K562 (cell line): ENCODE data around the gene CMTM8. TPM values are rescaled to one million over a fixed set of nuclear protein-coding genes. Genes with fewer than 3 reads are reported as not detected.

Experiments
- MNT ChIP-seq, 2 experiments: fragments of 450-650 bp; conservative IDR thresholded peaks; 2 replicates each; pipeline ENCODE4 v1.6.1; 2017; ENCODE audit warnings: mild to moderate bottlenecking in 2 of 2, moderate library complexity in 2 of 2
- POLR2AphosphoS5 ChIP-seq: IDR thresholded peaks from 2 replicates; pipeline ENCODE4 v1.6.1; 2011; ENCODE audit warnings: mild to moderate bottlenecking, low read depth, low read length, moderate library complexity; ENCODE audit not compliant: control insufficient read depth, insufficient read depth
- ZC3H11A ChIP-seq: IDR thresholded peaks from 2 replicates; pipeline ENCODE4 v1.6.1; 2012; ENCODE audit warnings: low read depth, low read length, improper control_type of control experiment
- polyA plus RNA-seq, 8 experiments: library from polyadenylated mRNA; depleted of rRNA in 4 of 8; stranded (reverse) in 5 of 8; unstranded in 3 of 8; fragments of >200 nt; fragmentation: Nextera tagmentation in 2 of 8; fragmentation: Illumina TruSeq in 1 of 8; extraction: Ambion mirVana in 2 of 8; extraction: Trizol in 1 of 8; gene quantifications; 2 replicates each; pipeline versions ENCODE4 v1.2.1 to v1.2.3, GENCODE V29; 2011 to 2014; ENCODE audit warnings: inconsistent platforms in 1 of 8, missing spikeins in 1 of 8
- total RNA-seq, 7 experiments: library from RNA; depleted of rRNA in 6 of 7; stranded (reverse); fragments of >200 nt in 6 of 7; fragmentation: Illumina TruSeq in 2 of 7; extraction: Trizol in 2 of 7; gene quantifications; 2 replicates each; pipeline versions ENCODE4 v1.2.1 to v1.2.3, GENCODE V29; 2011 to 2021; ENCODE audit warnings: low replicate concordance in 1 of 7
- TF ChIP-seq, protein P1 (sequence below): sonication (generic); formaldehyde crosslinking; IDR thresholded peaks from 2 replicates; pipeline ENCODE4 v1.8.0; 2023; ENCODE audit warnings: missing genetic modification reagents, mild to moderate bottlenecking, borderline replicate concordance
- TF ChIP-seq, protein P2 (sequence below): fragments of 450-650 bp; formaldehyde crosslinking; IDR thresholded peaks from 2 replicates; pipeline ENCODE4 v1.4.0; 2020; ENCODE audit warnings: mild to moderate bottlenecking, moderate library complexity
- TF ChIP-seq, protein P3 (sequence below): fragments of 450-650 bp; IDR thresholded peaks from 2 replicates; pipeline ENCODE4 v1.7.1; 2018; ENCODE audit warnings: mild to moderate bottlenecking, low read depth; ENCODE audit not compliant: partially characterized antibody
- TF ChIP-seq, protein P4 (sequence below): IDR thresholded peaks from 3 replicates; pipeline ENCODE4 v1.6.1; 2011; ENCODE audit warnings: borderline replicate concordance, mild to moderate bottlenecking, moderate library complexity; ENCODE audit not compliant: insufficient read length; ENCODE audit errors: extremely low read depth
- TF ChIP-seq, protein P5 (sequence below): sonication (generic); formaldehyde crosslinking; IDR thresholded peaks from 2 replicates; pipeline ENCODE4 v1.8.1; 2023; ENCODE audit warnings: mild to moderate bottlenecking, missing genetic modification reagents

CMTM8 gene
- total and polyA plus RNA-seq, 9 of the 15 experiments (the other 6 are each of a cell fraction or from before 2014, with no cell fraction given): not detected

GRCh38 chr3:32282578-32283154 lies 44.2 kb downstream of the CMTM8 start (continued):
- TF ChIP-seq, protein P1, sequence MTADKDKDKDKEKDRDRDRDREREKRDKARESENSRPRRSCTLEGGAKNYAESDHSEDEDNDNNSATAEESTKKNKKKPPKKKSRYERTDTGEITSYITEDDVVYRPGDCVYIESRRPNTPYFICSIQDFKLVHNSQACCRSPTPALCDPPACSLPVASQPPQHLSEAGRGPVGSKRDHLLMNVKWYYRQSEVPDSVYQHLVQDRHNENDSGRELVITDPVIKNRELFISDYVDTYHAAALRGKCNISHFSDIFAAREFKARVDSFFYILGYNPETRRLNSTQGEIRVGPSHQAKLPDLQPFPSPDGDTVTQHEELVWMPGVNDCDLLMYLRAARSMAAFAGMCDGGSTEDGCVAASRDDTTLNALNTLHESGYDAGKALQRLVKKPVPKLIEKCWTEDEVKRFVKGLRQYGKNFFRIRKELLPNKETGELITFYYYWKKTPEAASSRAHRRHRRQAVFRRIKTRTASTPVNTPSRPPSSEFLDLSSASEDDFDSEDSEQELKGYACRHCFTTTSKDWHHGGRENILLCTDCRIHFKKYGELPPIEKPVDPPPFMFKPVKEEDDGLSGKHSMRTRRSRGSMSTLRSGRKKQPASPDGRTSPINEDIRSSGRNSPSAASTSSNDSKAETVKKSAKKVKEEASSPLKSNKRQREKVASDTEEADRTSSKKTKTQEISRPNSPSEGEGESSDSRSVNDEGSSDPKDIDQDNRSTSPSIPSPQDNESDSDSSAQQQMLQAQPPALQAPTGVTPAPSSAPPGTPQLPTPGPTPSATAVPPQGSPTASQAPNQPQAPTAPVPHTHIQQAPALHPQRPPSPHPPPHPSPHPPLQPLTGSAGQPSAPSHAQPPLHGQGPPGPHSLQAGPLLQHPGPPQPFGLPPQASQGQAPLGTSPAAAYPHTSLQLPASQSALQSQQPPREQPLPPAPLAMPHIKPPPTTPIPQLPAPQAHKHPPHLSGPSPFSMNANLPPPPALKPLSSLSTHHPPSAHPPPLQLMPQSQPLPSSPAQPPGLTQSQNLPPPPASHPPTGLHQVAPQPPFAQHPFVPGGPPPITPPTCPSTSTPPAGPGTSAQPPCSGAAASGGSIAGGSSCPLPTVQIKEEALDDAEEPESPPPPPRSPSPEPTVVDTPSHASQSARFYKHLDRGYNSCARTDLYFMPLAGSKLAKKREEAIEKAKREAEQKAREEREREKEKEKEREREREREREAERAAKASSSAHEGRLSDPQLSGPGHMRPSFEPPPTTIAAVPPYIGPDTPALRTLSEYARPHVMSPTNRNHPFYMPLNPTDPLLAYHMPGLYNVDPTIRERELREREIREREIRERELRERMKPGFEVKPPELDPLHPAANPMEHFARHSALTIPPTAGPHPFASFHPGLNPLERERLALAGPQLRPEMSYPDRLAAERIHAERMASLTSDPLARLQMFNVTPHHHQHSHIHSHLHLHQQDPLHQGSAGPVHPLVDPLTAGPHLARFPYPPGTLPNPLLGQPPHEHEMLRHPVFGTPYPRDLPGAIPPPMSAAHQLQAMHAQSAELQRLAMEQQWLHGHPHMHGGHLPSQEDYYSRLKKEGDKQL: no peak
- TF ChIP-seq ZC3H11A: no peak
- no peak for TF ChIP-seq POLR2AphosphoS5
- no peak for TF ChIP-seq MNT (conservative IDR thresholded peaks at IDR 0.05)
- TF ChIP-seq, protein P2, sequence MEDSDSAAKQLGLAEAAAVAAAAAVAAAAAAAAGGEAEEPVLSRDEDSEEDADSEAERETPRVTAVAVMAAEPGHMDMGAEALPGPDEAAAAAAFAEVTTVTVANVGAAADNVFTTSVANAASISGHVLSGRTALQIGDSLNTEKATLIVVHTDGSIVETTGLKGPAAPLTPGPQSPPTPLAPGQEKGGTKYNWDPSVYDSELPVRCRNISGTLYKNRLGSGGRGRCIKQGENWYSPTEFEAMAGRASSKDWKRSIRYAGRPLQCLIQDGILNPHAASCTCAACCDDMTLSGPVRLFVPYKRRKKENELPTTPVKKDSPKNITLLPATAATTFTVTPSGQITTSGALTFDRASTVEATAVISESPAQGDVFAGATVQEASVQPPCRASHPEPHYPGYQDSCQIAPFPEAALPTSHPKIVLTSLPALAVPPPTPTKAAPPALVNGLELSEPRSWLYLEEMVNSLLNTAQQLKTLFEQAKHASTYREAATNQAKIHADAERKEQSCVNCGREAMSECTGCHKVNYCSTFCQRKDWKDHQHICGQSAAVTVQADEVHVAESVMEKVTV (CRISPR knock-in tag): no peak
- TF ChIP-seq, protein P3, sequence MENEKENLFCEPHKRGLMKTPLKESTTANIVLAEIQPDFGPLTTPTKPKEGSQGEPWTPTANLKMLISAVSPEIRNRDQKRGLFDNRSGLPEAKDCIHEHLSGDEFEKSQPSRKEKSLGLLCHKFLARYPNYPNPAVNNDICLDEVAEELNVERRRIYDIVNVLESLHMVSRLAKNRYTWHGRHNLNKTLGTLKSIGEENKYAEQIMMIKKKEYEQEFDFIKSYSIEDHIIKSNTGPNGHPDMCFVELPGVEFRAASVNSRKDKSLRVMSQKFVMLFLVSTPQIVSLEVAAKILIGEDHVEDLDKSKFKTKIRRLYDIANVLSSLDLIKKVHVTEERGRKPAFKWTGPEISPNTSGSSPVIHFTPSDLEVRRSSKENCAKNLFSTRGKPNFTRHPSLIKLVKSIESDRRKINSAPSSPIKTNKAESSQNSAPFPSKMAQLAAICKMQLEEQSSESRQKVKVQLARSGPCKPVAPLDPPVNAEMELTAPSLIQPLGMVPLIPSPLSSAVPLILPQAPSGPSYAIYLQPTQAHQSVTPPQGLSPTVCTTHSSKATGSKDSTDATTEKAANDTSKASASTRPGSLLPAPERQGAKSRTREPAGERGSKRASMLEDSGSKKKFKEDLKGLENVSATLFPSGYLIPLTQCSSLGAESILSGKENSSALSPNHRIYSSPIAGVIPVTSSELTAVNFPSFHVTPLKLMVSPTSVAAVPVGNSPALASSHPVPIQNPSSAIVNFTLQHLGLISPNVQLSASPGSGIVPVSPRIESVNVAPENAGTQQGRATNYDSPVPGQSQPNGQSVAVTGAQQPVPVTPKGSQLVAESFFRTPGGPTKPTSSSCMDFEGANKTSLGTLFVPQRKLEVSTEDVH: no peak
- TF ChIP-seq, protein P4, sequence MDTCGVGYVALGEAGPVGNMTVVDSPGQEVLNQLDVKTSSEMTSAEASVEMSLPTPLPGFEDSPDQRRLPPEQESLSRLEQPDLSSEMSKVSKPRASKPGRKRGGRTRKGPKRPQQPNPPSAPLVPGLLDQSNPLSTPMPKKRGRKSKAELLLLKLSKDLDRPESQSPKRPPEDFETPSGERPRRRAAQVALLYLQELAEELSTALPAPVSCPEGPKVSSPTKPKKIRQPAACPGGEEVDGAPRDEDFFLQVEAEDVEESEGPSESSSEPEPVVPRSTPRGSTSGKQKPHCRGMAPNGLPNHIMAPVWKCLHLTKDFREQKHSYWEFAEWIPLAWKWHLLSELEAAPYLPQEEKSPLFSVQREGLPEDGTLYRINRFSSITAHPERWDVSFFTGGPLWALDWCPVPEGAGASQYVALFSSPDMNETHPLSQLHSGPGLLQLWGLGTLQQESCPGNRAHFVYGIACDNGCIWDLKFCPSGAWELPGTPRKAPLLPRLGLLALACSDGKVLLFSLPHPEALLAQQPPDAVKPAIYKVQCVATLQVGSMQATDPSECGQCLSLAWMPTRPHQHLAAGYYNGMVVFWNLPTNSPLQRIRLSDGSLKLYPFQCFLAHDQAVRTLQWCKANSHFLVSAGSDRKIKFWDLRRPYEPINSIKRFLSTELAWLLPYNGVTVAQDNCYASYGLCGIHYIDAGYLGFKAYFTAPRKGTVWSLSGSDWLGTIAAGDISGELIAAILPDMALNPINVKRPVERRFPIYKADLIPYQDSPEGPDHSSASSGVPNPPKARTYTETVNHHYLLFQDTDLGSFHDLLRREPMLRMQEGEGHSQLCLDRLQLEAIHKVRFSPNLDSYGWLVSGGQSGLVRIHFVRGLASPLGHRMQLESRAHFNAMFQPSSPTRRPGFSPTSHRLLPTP: no peak
- TF ChIP-seq, protein P5, sequence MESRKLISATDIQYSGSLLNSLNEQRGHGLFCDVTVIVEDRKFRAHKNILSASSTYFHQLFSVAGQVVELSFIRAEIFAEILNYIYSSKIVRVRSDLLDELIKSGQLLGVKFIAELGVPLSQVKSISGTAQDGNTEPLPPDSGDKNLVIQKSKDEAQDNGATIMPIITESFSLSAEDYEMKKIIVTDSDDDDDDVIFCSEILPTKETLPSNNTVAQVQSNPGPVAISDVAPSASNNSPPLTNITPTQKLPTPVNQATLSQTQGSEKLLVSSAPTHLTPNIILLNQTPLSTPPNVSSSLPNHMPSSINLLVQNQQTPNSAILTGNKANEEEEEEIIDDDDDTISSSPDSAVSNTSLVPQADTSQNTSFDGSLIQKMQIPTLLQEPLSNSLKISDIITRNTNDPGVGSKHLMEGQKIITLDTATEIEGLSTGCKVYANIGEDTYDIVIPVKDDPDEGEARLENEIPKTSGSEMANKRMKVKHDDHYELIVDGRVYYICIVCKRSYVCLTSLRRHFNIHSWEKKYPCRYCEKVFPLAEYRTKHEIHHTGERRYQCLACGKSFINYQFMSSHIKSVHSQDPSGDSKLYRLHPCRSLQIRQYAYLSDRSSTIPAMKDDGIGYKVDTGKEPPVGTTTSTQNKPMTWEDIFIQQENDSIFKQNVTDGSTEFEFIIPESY: no peak
- TF ChIP-seq, all 486 proteins: peak for 0
